HG03097 (cell line): ENCODE measurements around the gene LRRN4.
"Not testable (repeated sequence)": the region's sequence is repeated elsewhere in the genome, so short reads cannot be mapped to it uniquely, and the experiment has no call there.

Experiments used
- ATAC-seq: cut with Tn5 transposase; IDR thresholded peaks from one replicate; pipeline ENCODE4 v1.9.1; 2021; ENCODE audit not compliant: unreplicated experiment, low FRiP score

LRRN4 gene

GRCh38 chr20:6061544-6061943 is 7.7 kb upstream of the LRRN4 start:
- no peak for ATAC-seq

- no peak for ATAC-seq
Observed at GRCh38 chr20:6060213-6060612, 6.4 kb upstream of the LRRN4 start.

GRCh38 chr20:6058684-6059295 is 4.9 kb upstream of the LRRN4 start:
- no peak for ATAC-seq

- no peak for ATAC-seq
Observed at GRCh38 chr20:6057691-6058090, 3.8 kb upstream of the LRRN4 start.

GRCh38 chr20:6057139-6057538 is 3.3 kb upstream of the LRRN4 start:
- ATAC-seq, result no peak

- ATAC-seq, result no peak
Observed at GRCh38 chr20:6055981-6056569, 2.2 kb upstream of the LRRN4 start.

GRCh38 chr20:6055161-6055783 is 1.4 kb upstream of the LRRN4 start:
- no peak for ATAC-seq

GRCh38 chr20:6054689-6055051 is 810 bp upstream of the LRRN4 start:
- not testable (repeated sequence) for ATAC-seq

- no peak for ATAC-seq
Observed at GRCh38 chr20:6053064-6053775, 640 bp downstream of the LRRN4 start.

GRCh38 chr20:6051505-6051904 is 2.4 kb downstream of the LRRN4 start:
- no peak for ATAC-seq

GRCh38 chr20:6048391-6048790 is 5.5 kb downstream of the LRRN4 start:
- no peak for ATAC-seq

GRCh38 chr20:6046432-6046831 is 7.4 kb downstream of the LRRN4 start:
- ATAC-seq, result no peak

- no peak for ATAC-seq
Observed at GRCh38 chr20:6045566-6045965, 8.3 kb downstream of the LRRN4 start.

GRCh38 chr20:6044115-6044514 is 9.7 kb downstream of the LRRN4 start:
- ATAC-seq, result no peak

GRCh38 chr20:6041808-6042265 is 12.0 kb downstream of the LRRN4 start:
- ATAC-seq, result no peak

GRCh38 chr20:6040958-6041807 is 12.7 kb downstream of the LRRN4 start:
- no peak for ATAC-seq

GRCh38 chr20:6040540-6040939 is 13.3 kb downstream of the LRRN4 start:
- no peak for ATAC-seq

- no peak for ATAC-seq
Observed at GRCh38 chr20:6039766-6040165, 14.1 kb downstream of the LRRN4 start.

- ATAC-seq, result no peak
Observed at GRCh38 chr20:6038256-6038655, 15.6 kb downstream of the LRRN4 start.

GRCh38 chr20:6037082-6037481 is 16.8 kb downstream of the LRRN4 start:
- no peak for ATAC-seq

GRCh38 chr20:6036213-6036612 is 17.6 kb downstream of the LRRN4 start:
- ATAC-seq, result no peak
